HepG2 (cell line): ENCODE data around the gene ACTN1. TPM values are rescaled to one million over a fixed set of nuclear protein-coding genes. Genes with fewer than 3 reads are reported as not detected.

Source experiments
- ATAC-seq: fragments of 200-7000 bp; cut with Tn5 transposase; 3 replicates; pipeline ENCODE4 v1.9.1; 2020; ENCODE audit warnings: mild to moderate bottlenecking, moderate library complexity
- BruUV-seq: library from RNA; stranded (reverse); fragments of 400-500 nt; replicated peaks from 2 replicates; lab custom pipeline; 2021; lab: Mats Ljungman, UMichigan
- CTCF ChIA-PET: fragments of 300-600 bp; formaldehyde crosslinking; extraction: SDS; loops from one replicate; lab custom pipeline; 2021; ENCODE audit warnings: low total read pairs, inconsistent platforms, low intra/inter-chr PET ratio; lab: Yijun Ruan, JAX
- POLR2A ChIA-PET: fragments of 350-600 bp; sonication (Branson Sonifier 250); formaldehyde crosslinking; loops from one replicate; lab custom pipeline; 2020; ENCODE audit warnings: antibody characterized with exemption, inconsistent platforms; lab: Yijun Ruan, JAX
- DNase-seq: peaks from one replicate; pipeline ENCODE4 v3.0.0-alpha.2; 2015; ENCODE audit warnings: low spot score
- FAIRE-seq: peaks from 3 replicates; lab custom pipeline; 2011; peaks lifted over from hg19 to GRCh38; lab: Jason Lieb, UNC
- H2AFZ ChIP-seq: one replicate; pipeline ENCODE4 v1.6.1; 2011; ENCODE audit warnings: low read length, inconsistent platforms
- H3K27ac ChIP-seq: fragments of 300-600 bp; 3 replicates; pipeline ENCODE4 v1.8.0; 2011; ENCODE audit warnings: mixed run types, mild to moderate bottlenecking, mixed read lengths, low read length, inconsistent platforms; ENCODE audit not compliant: insufficient read depth; ENCODE audit errors: extremely low read length
- H3K27me3 ChIP-seq, 2 experiments: fragments of 200-600 bp in 1 of 2; 2 replicates in 1 of 2; 3 replicates in 1 of 2; pipeline versions ENCODE4 v1.6.0 to v1.8.0; 2011; ENCODE audit warnings: low read length in 2 of 2, mild to moderate bottlenecking in 2 of 2, moderate library complexity in 2 of 2, inconsistent platforms in 1 of 2; ENCODE audit not compliant: insufficient read depth in 2 of 2, control insufficient read depth in 1 of 2
- H3K36me3 ChIP-seq, 2 experiments: fragments of 200-600 bp in 1 of 2; replicated peaks in 1 of 2; 2 replicates in 1 of 2; 3 replicates in 1 of 2; pipeline versions ENCODE4 v1.5.1 to v1.8.0; 2011; ENCODE audit warnings: low read length in 2 of 2, inconsistent platforms in 1 of 2; ENCODE audit not compliant: insufficient read depth in 2 of 2, control insufficient read depth in 1 of 2
- H3K4me1 ChIP-seq: 2 replicates; pipeline ENCODE4 v1.5.1; 2012; ENCODE audit warnings: low read length, inconsistent platforms; ENCODE audit not compliant: insufficient read depth
- H3K4me2 ChIP-seq: 2 replicates; pipeline ENCODE4 v1.6.0; 2011; ENCODE audit warnings: low read depth, low read length, inconsistent platforms
- H3K4me3 ChIP-seq, 3 experiments: fragments of 200-600 bp in 1 of 3; sonication (generic), shearing (Covaris generic) in 1 of 3; replicated peaks in 1 of 3; 2 replicates each; pipeline ENCODE4 v1.5.1; 2011 to 2016; ENCODE audit warnings: low read length in 3 of 3, inconsistent platforms in 2 of 3, low read depth in 2 of 3, mild to moderate bottlenecking in 2 of 3, control low read depth in 1 of 3, mixed read lengths in 1 of 3; ENCODE audit not compliant: insufficient read depth in 1 of 3
- H3K79me2 ChIP-seq: one replicate; pipeline ENCODE4 v1.6.1; 2011; ENCODE audit warnings: low read length, inconsistent platforms; ENCODE audit not compliant: insufficient read depth
- H3K9ac ChIP-seq: 2 replicates; pipeline ENCODE4 v1.6.0; 2011; ENCODE audit warnings: mild to moderate bottlenecking, low read depth, low read length, inconsistent platforms; ENCODE audit not compliant: insufficient read depth
- H3K9me3 ChIP-seq: 2 replicates; pipeline ENCODE4 v1.5.1; 2012; ENCODE audit warnings: mild to moderate bottlenecking, low read length
- H4K20me1 ChIP-seq: 2 replicates; pipeline ENCODE4 v1.6.0; 2011; ENCODE audit warnings: inconsistent platforms, mild to moderate bottlenecking, low read length, moderate library complexity; ENCODE audit not compliant: insufficient read depth
- FOXO1 ChIP-seq: sonication (generic); formaldehyde crosslinking; IDR thresholded peaks from 2 replicates; pipeline ENCODE4 v1.4.0; 2020; ENCODE audit warnings: missing genetic modification reagents
- MIXL1 ChIP-seq: IDR thresholded peaks from 2 replicates; pipeline ENCODE4 v1.6.1; 2016
- POGZ ChIP-seq: sonication (generic); formaldehyde crosslinking; IDR thresholded peaks from 2 replicates; pipeline ENCODE4 v1.4.0; 2020; ENCODE audit warnings: mild to moderate bottlenecking, missing genetic modification reagents
- RBM22 ChIP-seq: fragments of 200-400 bp; formaldehyde crosslinking; optimal IDR thresholded peaks from 2 replicates; pipeline ENCODE3; 2017; ENCODE audit warnings: mild to moderate bottlenecking, low read length, moderate library complexity
- TEAD2 ChIP-seq: sonication (generic); formaldehyde crosslinking; IDR thresholded peaks from 2 replicates; pipeline ENCODE4 v1.9.0; 2021; ENCODE audit warnings: missing genetic modification reagents
- ZFP36L2 ChIP-seq: sonication (generic); formaldehyde crosslinking; IDR thresholded peaks from 2 replicates; pipeline ENCODE4 v1.4.0; 2020; ENCODE audit warnings: missing genetic modification reagents
- WGBS: methylation state at CpG from one replicate; pipeline ENCODE4 v1.1.6; 2017; ENCODE audit warnings: low lambda C conversion rate; 5-methylcytosine and 5-hydroxymethylcytosine counted together
- in situ Hi-C: cut with HindIII; loops from 2 replicates; pipeline ENCODE4 v1.10.0; 2017; ENCODE audit warnings: low pct_unique_long_range_greater_than_20kb; ENCODE audit not compliant: extremely low pct_ligation_motif_present
- intact Hi-C: fragments of 100-400 bp; cut with micrococcal nuclease; formaldehyde crosslinking; loops from one replicate; pipeline ENCODE4 v1.10.0; 2022; ENCODE audit not compliant: unreplicated experiment
- polyA plus RNA-seq, 8 experiments: library from polyadenylated mRNA; depleted of rRNA in 3 of 8; stranded (reverse) in 7 of 8; unstranded in 1 of 8; fragments of >200 nt; fragmentation: Illumina TruSeq in 4 of 8; extraction: Trizol in 4 of 8; gene quantifications; 2 replicates each; pipeline versions ENCODE4 v1.2.1 to v1.2.3, GENCODE V29; 2011 to 2016; ENCODE audit warnings: low read depth in 4 of 8, missing spikeins in 1 of 8, mixed read lengths in 1 of 8; ENCODE audit not compliant: insufficient read depth in 1 of 8
- total RNA-seq, 5 experiments: library from RNA; depleted of rRNA; stranded (reverse); fragments of >200 nt; fragmentation: Illumina TruSeq; extraction: Trizol; gene quantifications; 2 replicates each; pipeline ENCODE4 v1.2.3, GENCODE V29; 2016; ENCODE audit warnings: low read depth in 1 of 5
- TF ChIP-seq, protein P1 (sequence below): fragments of 450-650 bp; IDR thresholded peaks from 2 replicates; pipeline ENCODE4 v1.6.1; 2017
- TF ChIP-seq, protein P2 (sequence below): IDR thresholded peaks from 2 replicates; pipeline ENCODE4 v1.6.1; 2016; ENCODE audit warnings: missing compliant biosample characterization, missing genetic modification reagents, borderline replicate concordance
- TF ChIP-seq, protein P3 (sequence below): sonication (generic); formaldehyde crosslinking; IDR thresholded peaks from 2 replicates; pipeline ENCODE4 v1.4.0; 2020; ENCODE audit warnings: missing genetic modification reagents
- TF ChIP-seq, protein P4 (sequence below): sonication (generic); formaldehyde crosslinking; IDR thresholded peaks from 2 replicates; pipeline ENCODE4 v1.5.0; 2020; ENCODE audit warnings: missing genetic modification reagents
- TF ChIP-seq, protein P5 (sequence below): sonication (generic); formaldehyde crosslinking; IDR thresholded peaks from 2 replicates; pipeline ENCODE4 v1.8.0; 2022; ENCODE audit warnings: mild to moderate bottlenecking, missing genetic modification reagents, moderate library complexity

The ACTN1 gene
- total and polyA plus RNA-seq, 2 of the 13 experiments (the other 11 are each of a cell fraction or from before 2014, with no cell fraction given), result 58.6 to 162 TPM

DNA sequence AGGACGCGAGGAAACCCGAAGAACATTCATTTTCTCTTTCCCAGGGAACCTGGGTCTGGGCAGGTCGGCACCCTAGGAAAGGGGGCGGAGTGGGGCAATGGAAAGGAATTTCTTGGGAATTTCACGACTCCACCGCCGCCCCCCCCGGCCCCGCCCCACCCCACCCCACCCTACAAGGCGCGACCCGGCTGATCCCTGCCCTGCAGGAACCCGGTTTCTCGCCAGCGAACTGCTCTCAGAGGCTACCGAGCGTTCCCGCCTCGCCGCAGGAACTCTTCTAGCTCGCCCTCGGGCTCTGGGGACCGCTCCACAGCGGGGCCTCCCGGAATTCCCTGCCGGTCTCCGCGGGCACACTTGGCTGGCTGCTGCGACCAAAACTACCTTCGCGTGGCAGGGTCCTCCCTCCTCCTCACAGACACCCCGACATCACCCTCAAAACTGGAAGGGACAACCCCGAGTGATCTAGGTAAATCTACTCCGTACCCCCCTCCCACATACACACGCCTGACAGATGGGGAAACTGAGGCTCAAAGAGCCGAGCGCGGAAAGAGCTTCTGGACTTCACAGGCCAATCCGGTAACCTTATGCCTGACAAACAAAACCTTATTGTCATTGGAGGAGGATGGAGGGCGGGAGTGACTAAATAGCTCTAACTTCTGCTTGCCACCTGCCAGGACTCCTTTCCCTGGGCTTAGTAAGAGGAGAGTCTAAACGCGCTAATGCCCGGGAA lies 785 bp upstream of the ACTN1 start (continued):
- TF ChIP-seq RBM22, result no peak
- TF ChIP-seq, protein P1, sequence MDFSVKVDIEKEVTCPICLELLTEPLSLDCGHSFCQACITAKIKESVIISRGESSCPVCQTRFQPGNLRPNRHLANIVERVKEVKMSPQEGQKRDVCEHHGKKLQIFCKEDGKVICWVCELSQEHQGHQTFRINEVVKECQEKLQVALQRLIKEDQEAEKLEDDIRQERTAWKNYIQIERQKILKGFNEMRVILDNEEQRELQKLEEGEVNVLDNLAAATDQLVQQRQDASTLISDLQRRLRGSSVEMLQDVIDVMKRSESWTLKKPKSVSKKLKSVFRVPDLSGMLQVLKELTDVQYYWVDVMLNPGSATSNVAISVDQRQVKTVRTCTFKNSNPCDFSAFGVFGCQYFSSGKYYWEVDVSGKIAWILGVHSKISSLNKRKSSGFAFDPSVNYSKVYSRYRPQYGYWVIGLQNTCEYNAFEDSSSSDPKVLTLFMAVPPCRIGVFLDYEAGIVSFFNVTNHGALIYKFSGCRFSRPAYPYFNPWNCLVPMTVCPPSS, result no peak
- TF ChIP-seq, protein P2, sequence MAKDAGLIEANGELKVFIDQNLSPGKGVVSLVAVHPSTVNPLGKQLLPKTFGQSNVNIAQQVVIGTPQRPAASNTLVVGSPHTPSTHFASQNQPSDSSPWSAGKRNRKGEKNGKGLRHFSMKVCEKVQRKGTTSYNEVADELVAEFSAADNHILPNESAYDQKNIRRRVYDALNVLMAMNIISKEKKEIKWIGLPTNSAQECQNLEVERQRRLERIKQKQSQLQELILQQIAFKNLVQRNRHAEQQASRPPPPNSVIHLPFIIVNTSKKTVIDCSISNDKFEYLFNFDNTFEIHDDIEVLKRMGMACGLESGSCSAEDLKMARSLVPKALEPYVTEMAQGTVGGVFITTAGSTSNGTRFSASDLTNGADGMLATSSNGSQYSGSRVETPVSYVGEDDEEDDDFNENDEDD (CRISPR knock-in tag), result peak; percentile 62; the same call in 1 of the 2 replicates
- TF ChIP-seq, protein P3, sequence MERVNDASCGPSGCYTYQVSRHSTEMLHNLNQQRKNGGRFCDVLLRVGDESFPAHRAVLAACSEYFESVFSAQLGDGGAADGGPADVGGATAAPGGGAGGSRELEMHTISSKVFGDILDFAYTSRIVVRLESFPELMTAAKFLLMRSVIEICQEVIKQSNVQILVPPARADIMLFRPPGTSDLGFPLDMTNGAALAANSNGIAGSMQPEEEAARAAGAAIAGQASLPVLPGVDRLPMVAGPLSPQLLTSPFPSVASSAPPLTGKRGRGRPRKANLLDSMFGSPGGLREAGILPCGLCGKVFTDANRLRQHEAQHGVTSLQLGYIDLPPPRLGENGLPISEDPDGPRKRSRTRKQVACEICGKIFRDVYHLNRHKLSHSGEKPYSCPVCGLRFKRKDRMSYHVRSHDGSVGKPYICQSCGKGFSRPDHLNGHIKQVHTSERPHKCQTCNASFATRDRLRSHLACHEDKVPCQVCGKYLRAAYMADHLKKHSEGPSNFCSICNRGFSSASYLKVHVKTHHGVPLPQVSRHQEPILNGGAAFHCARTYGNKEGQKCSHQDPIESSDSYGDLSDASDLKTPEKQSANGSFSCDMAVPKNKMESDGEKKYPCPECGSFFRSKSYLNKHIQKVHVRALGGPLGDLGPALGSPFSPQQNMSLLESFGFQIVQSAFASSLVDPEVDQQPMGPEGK (CRISPR knock-in tag), result no peak

DNA sequence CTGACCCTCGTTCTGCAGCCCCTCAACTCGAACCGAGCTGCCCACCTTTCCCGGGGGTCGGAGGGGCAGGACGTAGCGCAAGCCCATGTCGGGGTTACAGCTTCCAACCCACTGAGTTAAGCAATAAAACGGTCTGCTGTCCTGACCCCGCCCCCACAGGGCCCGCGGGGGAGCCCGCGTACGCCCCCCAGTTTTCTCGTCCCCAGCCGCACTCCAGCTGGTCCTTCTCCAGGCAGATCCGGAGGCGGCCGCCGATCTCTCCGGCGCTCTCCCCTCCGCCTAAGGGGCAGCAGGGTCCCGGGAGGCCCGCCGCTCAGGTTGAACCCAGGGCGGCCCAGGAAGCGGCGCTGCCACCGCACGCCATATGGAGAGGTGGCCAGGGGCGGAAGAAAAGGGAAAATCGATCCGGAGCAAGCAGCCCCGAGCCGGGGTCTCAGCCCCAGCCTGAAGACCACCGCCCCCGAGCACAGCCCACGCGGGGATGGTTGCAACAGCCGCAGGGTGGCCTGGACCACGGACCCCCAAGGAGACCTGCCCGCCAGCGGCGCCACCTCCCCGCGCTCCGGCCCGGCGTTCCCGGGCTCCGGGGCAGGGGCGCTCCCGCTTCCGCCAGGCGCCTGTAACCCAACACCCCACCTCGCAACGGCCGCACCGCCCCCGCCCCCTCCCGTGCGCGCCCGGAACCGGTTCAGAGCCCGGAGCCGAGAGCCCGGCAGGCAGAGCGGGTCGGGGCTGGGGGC lies 760 bp downstream of the ACTN1 start:
- intact Hi-C loops, result loop anchor here (5.0 kb wide), 1 partner anchor 66 kb away; no protein-coding TSS in a partner anchor
- Histone ChIP-seq H3K4me1 (peaks cover 71% of the 10 kb centered on the region), H3K27ac (peak overlapping the region; percentile 90), H3K9ac (peak overlapping the region; percentile 93), H2AFZ (no peak overlapping the region), H4K20me1 (peaks cover 15% of the 10 kb centered on the region), H3K27me3 (no peaks in the 10 kb centered on the region), H3K36me3 (peaks cover 9 to 18% of the 10 kb centered on the region in 2 experiments), H3K9me3 (no peaks in the 10 kb centered on the region), H3K4me3 (peak overlapping the region; percentile 95 to 97 (median 95)), H3K4me2 (peak overlapping the region; percentile 93), H3K79me2 (peaks cover 50% of the 10 kb centered on the region)
- in situ Hi-C loops, result loop anchor here (5.0 kb wide), 1 partner anchor 36 kb away; no protein-coding TSS in a partner anchor
- DNase-seq (no peak), ATAC-seq (peak; percentile 56), FAIRE-seq (no peak)
- ChIA-PET POLR2A (interaction anchor here (0.6 to 5.2 kb wide), 12 partner anchors 10 to 67 kb away, joined by 3 to 36 read pairs (median 5); no protein-coding TSS in a partner anchor), CTCF (interaction anchor here (1.1 kb wide), 1 partner anchor 40 kb away, joined by 3 read pairs; no protein-coding TSS in a partner anchor)
- BruUV-seq, result TSS peak; percentile 84
- WGBS, result 7% methylated on average over 24 of the region's 72 CpGs
- TF ChIP-seq ZFP36L2 (CRISPR knock-in tag) (no peak), MIXL1 (CRISPR knock-in tag) (no peak), POGZ (CRISPR knock-in tag) (no peak), TEAD2 (no peak), FOXO1 (CRISPR knock-in tag) (no peak)
- TF ChIP-seq, protein P4, sequence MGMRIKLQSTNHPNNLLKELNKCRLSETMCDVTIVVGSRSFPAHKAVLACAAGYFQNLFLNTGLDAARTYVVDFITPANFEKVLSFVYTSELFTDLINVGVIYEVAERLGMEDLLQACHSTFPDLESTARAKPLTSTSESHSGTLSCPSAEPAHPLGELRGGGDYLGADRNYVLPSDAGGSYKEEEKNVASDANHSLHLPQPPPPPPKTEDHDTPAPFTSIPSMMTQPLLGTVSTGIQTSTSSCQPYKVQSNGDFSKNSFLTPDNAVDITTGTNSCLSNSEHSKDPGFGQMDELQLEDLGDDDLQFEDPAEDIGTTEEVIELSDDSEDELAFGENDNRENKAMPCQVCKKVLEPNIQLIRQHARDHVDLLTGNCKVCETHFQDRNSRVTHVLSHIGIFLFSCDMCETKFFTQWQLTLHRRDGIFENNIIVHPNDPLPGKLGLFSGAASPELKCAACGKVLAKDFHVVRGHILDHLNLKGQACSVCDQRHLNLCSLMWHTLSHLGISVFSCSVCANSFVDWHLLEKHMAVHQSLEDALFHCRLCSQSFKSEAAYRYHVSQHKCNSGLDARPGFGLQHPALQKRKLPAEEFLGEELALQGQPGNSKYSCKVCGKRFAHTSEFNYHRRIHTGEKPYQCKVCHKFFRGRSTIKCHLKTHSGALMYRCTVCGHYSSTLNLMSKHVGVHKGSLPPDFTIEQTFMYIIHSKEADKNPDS (CRISPR knock-in tag), result no peak
- TF ChIP-seq, protein P5, sequence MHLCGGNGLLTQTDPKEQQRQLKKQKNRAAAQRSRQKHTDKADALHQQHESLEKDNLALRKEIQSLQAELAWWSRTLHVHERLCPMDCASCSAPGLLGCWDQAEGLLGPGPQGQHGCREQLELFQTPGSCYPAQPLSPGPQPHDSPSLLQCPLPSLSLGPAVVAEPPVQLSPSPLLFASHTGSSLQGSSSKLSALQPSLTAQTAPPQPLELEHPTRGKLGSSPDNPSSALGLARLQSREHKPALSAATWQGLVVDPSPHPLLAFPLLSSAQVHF (CRISPR knock-in tag), result 0 out of 2 replicates have a peak, but pooled peaks have one; percentile 7
